K562 (cell line): Measurements from ENCODE around the gene POU2F1. TPM values are rescaled to one million over a fixed set of nuclear protein-coding genes. Genes with fewer than 3 reads are reported as not detected.

Source experiments
- ATAC-seq: fragments of 200-7000 bp; cut with Tn5 transposase; 3 replicates; pipeline ENCODE4 v1.9.1; 2020; ENCODE audit warnings: moderate library complexity
- BruUV-seq: library from RNA; stranded (reverse); fragments of 400-500 nt; replicated peaks from 2 replicates; lab custom pipeline; 2021; lab: Mats Ljungman, UMichigan
- CTCF ChIA-PET: fragments of 300-600 bp; formaldehyde crosslinking; extraction: SDS; loops from one replicate; lab custom pipeline; 2021; ENCODE audit warnings: low intra/inter-chr PET ratio; lab: Yijun Ruan, JAX
- POLR2A ChIA-PET: fragments of 300-600, 350-650 bp; sonication (Branson Sonifier 250); formaldehyde crosslinking; extraction: SDS; loops from one replicate; lab custom pipeline; 2021; ENCODE audit warnings: antibody characterized with exemption, inconsistent platforms; lab: Yijun Ruan, JAX
- DNase-seq, 4 experiments: peaks; one replicate each; pipeline versions ENCODE4 v3.0.0 to v3.0.0-alpha.2; 2011 to 2018; ENCODE audit warnings: low spot score in 3 of 4, mixed read lengths in 3 of 4; ENCODE audit errors: extremely low read depth in 1 of 4
- FAIRE-seq: peaks from 2 replicates; lab custom pipeline; 2011; peaks lifted over from hg19 to GRCh38; lab: Jason Lieb, UNC
- H2AFZ ChIP-seq: 2 replicates; pipeline ENCODE4 v1.6.0; 2011; ENCODE audit warnings: low read depth, low read length, control low read depth, inconsistent platforms
- H3K27ac ChIP-seq: fragments of 200-600 bp; 3 replicates; pipeline ENCODE4 v1.8.0; 2011; ENCODE audit warnings: low read depth, mild to moderate bottlenecking, control low read depth, inconsistent platforms, low read length, moderate library complexity, mixed read lengths; ENCODE audit errors: extremely low read depth
- H3K27me3 ChIP-seq, 2 experiments: fragments of 300-600 bp in 1 of 2; 2 replicates in 1 of 2; 3 replicates in 1 of 2; pipeline versions ENCODE4 v1.6.0 to v1.8.0; 2011; ENCODE audit warnings: inconsistent platforms in 2 of 2, low read length in 2 of 2, mild to moderate bottlenecking in 1 of 2, mixed read lengths in 1 of 2, moderate library complexity in 1 of 2; ENCODE audit not compliant: control insufficient read depth in 2 of 2, insufficient read depth in 2 of 2
- H3K36me3 ChIP-seq: fragments of 300-600 bp; 3 replicates; pipeline ENCODE4 v1.8.0; 2011; ENCODE audit warnings: mild to moderate bottlenecking, low read length, inconsistent platforms; ENCODE audit not compliant: control insufficient read depth, insufficient read depth
- H3K4me1 ChIP-seq, 2 experiments: fragments of 200-600 bp in 1 of 2; replicated peaks in 1 of 2; 2 replicates in 1 of 2; 3 replicates in 1 of 2; pipeline versions ENCODE4 v1.5.1 to v1.8.0; 2011; ENCODE audit warnings: inconsistent platforms in 2 of 2, low read length in 2 of 2, mild to moderate bottlenecking in 1 of 2, mixed read lengths in 1 of 2, moderate library complexity in 1 of 2; ENCODE audit not compliant: control insufficient read depth in 2 of 2, insufficient read depth in 2 of 2
- H3K4me2 ChIP-seq: 2 replicates; pipeline ENCODE4 v1.6.1; 2011; ENCODE audit warnings: low read length, control low read depth, inconsistent platforms, mixed read lengths; ENCODE audit not compliant: insufficient read depth
- H3K4me3 ChIP-seq: fragments of 200-600 bp; sonication (generic), shearing (Covaris generic); 2 replicates; pipeline ENCODE4 v1.5.1; 2016; ENCODE audit warnings: control low read depth, inconsistent platforms
- H3K79me2 ChIP-seq: fragments of 200-600 bp; 3 replicates; pipeline ENCODE4 v1.8.0; 2011; ENCODE audit warnings: low read length, inconsistent platforms; ENCODE audit not compliant: control insufficient read depth, insufficient read depth
- H3K9ac ChIP-seq, 2 experiments: 2 replicates each; pipeline versions ENCODE4 v1.6.0 to v1.6.1; 2011; ENCODE audit warnings: low read depth in 2 of 2, low read length in 2 of 2, control low read depth in 1 of 2, inconsistent platforms in 1 of 2, mild to moderate bottlenecking in 1 of 2, mixed read lengths in 1 of 2; ENCODE audit not compliant: insufficient read depth in 1 of 2
- H3K9me1 ChIP-seq: one replicate; pipeline ENCODE4 v1.6.0; 2011; ENCODE audit warnings: inconsistent platforms, mild to moderate bottlenecking, low read length, moderate library complexity; ENCODE audit not compliant: control insufficient read depth, insufficient read depth
- H3K9me3 ChIP-seq: replicated peaks from 2 replicates; pipeline ENCODE4 v1.5.1; 2011; ENCODE audit warnings: low read depth, low read length, inconsistent platforms; ENCODE audit not compliant: control insufficient read depth, insufficient read depth
- H4K20me1 ChIP-seq: replicated peaks from 2 replicates; pipeline ENCODE4 v1.6.1; 2011; ENCODE audit warnings: low read length, inconsistent platforms, mixed read lengths; ENCODE audit not compliant: control insufficient read depth, insufficient read depth
- CTCF ChIP-seq, 3 experiments: IDR thresholded peaks in 2 of 3; conservative IDR thresholded peaks in 1 of 3; 2 replicates each; pipeline ENCODE4 v1.5.1; 2011 to 2012; ENCODE audit warnings: low read length in 3 of 3, mild to moderate bottlenecking in 3 of 3, control low read depth in 2 of 3, improper control_type of control experiment in 1 of 3, inconsistent platforms in 1 of 3, low read depth in 1 of 3, mixed read lengths in 1 of 3, moderate library complexity in 1 of 3; ENCODE audit not compliant: insufficient read depth in 2 of 3
- GATAD2B ChIP-seq: fragments of 450-650 bp; IDR thresholded peaks from 2 replicates; pipeline ENCODE4 v1.6.1; 2017; ENCODE audit warnings: mild to moderate bottlenecking, borderline replicate concordance
- HLTF ChIP-seq: fragments of 450-650 bp; IDR thresholded peaks from 2 replicates; pipeline ENCODE4 v1.6.1; 2016
- JUNB ChIP-seq: fragments of 450-650 bp; formaldehyde crosslinking; conservative IDR thresholded peaks from 2 replicates; pipeline ENCODE4 v1.4.0; 2020; ENCODE audit warnings: mild to moderate bottlenecking
- MCM2 ChIP-seq: fragments of 450-650 bp; IDR thresholded peaks from 2 replicates; pipeline ENCODE4 v1.6.1; 2017; ENCODE audit warnings: low read depth, mild to moderate bottlenecking
- NFRKB ChIP-seq: fragments of 450-650 bp; IDR thresholded peaks from 2 replicates; pipeline ENCODE4 v1.6.1; 2016; ENCODE audit warnings: low read depth
- POLR3G ChIP-seq: IDR thresholded peaks from 2 replicates; pipeline ENCODE4 v1.6.1; 2011; ENCODE audit not compliant: insufficient read length, insufficient replicate concordance; ENCODE audit errors: extremely low read depth
- RCOR1 ChIP-seq, 2 experiments: IDR thresholded peaks; 2 replicates each; pipeline ENCODE4 v1.6.1; 2012; ENCODE audit warnings: low read depth in 2 of 2, low read length in 2 of 2, borderline replicate concordance in 1 of 2, improper control_type of control experiment in 1 of 2
- TCFL5 ChIP-seq: fragments of 250-450 bp; sonication (Bioruptor Pico); conservative IDR thresholded peaks from 2 replicates; pipeline ENCODE4 v1.6.1; 2021; ENCODE audit warnings: mild to moderate bottlenecking, moderate library complexity, matching md5 sums
- TSHZ1 ChIP-seq: fragments of 250-450 bp; sonication (Bioruptor Pico); IDR thresholded peaks from 2 replicates; pipeline ENCODE4 v1.4.0; 2020; ENCODE audit warnings: mild to moderate bottlenecking, moderate library complexity
- ZBED1 ChIP-seq: IDR thresholded peaks from 2 replicates; pipeline ENCODE4 v1.6.1; 2014
- ZBTB7A ChIP-seq: IDR thresholded peaks from 2 replicates; pipeline ENCODE4 v1.6.1; 2011; ENCODE audit warnings: low read depth, mild to moderate bottlenecking, low read length, moderate library complexity, borderline replicate concordance; ENCODE audit not compliant: control insufficient read depth
- ZNF280A ChIP-seq: fragments of 450-650 bp; IDR thresholded peaks from 2 replicates; pipeline ENCODE4 v1.6.1; 2018; ENCODE audit warnings: mild to moderate bottlenecking, low read depth; ENCODE audit not compliant: partially characterized antibody
- ZNF347 ChIP-seq: fragments of 450-650 bp; formaldehyde crosslinking; IDR thresholded peaks from 2 replicates; pipeline ENCODE4 v1.4.0; 2020; ENCODE audit warnings: low read depth, mild to moderate bottlenecking, moderate library complexity
- ZNF699 ChIP-seq: fragments of 250-450 bp; sonication (Bioruptor Pico); IDR thresholded peaks from 2 replicates; pipeline ENCODE4 v1.8.0; 2021; ENCODE audit warnings: mild to moderate bottlenecking, moderate library complexity; ENCODE audit not compliant: insufficient replicate concordance
- ZSCAN32 ChIP-seq: fragments of 450-650 bp; formaldehyde crosslinking; IDR thresholded peaks from 2 replicates; pipeline ENCODE4 v1.4.0; 2020; ENCODE audit warnings: mild to moderate bottlenecking, moderate library complexity
- WGBS: fragments of 100-300 bp; shearing (Covaris generic); methylation state at CpG from one replicate; pipeline ENCODE4 v1.1.6; 2016; ENCODE audit warnings: low coverage, mixed read lengths; ENCODE audit not compliant: insufficient coverage; ENCODE audit errors: missing lambda C conversion rate; 5-methylcytosine and 5-hydroxymethylcytosine counted together
- in situ Hi-C: fragments of 300-500 bp; cut with MboI; formaldehyde crosslinking; loops from 4 replicates; pipeline ENCODE4 v1.15.0; 2018; ENCODE audit warnings: inconsistent platforms, mixed read lengths
- intact Hi-C: fragments of 100-400 bp; cut with micrococcal nuclease; formaldehyde crosslinking; loops from 2 replicates; pipeline ENCODE4 v1.14.2; 2022
- polyA plus RNA-seq, 8 experiments: library from polyadenylated mRNA; depleted of rRNA in 4 of 8; stranded (reverse) in 5 of 8; unstranded in 3 of 8; fragments of >200 nt; fragmentation: Nextera tagmentation in 2 of 8; fragmentation: Illumina TruSeq in 1 of 8; extraction: Ambion mirVana in 2 of 8; extraction: Trizol in 1 of 8; gene quantifications; 2 replicates each; pipeline versions ENCODE4 v1.2.1 to v1.2.3, GENCODE V29; 2011 to 2014; ENCODE audit warnings: inconsistent platforms in 1 of 8, missing spikeins in 1 of 8
- total RNA-seq, 7 experiments: library from RNA; depleted of rRNA in 6 of 7; stranded (reverse); fragments of >200 nt in 6 of 7; fragmentation: Illumina TruSeq in 2 of 7; extraction: Trizol in 2 of 7; gene quantifications; 2 replicates each; pipeline versions ENCODE4 v1.2.1 to v1.2.3, GENCODE V29; 2011 to 2021; ENCODE audit warnings: low replicate concordance in 1 of 7

POU2F1 gene
- total and polyA plus RNA-seq, 9 of the 15 experiments (the other 6 are each of a cell fraction or from before 2014, with no cell fraction given) = 2.6 to 22.3 (median 8.8) TPM

GRCh38 chr1:167328306-167328815, 107.7 kb downstream of the POU2F1 start:
- intact Hi-C loops = no loop called here
- CTCF ChIA-PET = no interaction called here
- POLR2A ChIA-PET = interaction anchor here (1.5 kb wide), 1 partner anchor 11 kb away, joined by 6 read pairs; no protein-coding TSS in a partner anchor
- Histone ChIP-seq H3K36me3 (no peaks in the 10 kb centered on the region), H4K20me1 (no peaks in the 10 kb centered on the region), H3K4me1 (peaks cover 0 to 19% of the 10 kb centered on the region in 2 experiments; a peak in 2 of 5 replicates), H3K27me3 (no peaks in the 10 kb centered on the region), H3K9ac (no peak overlapping the region), H3K9me1 (no peaks in the 10 kb centered on the region), H3K27ac (no peak overlapping the region), H3K4me3 (no peak overlapping the region), H3K4me2 (no peak overlapping the region; the same call in 1 of the 2 replicates), H3K9me3 (peaks cover under 1% of the 10 kb centered on the region; the same call in 1 of the 2 replicates), H2AFZ (no peak overlapping the region), H3K79me2 (0 out of 3 replicates have a peak, but pooled peaks cover 3% of the 10 kb centered on the region)
- ATAC-seq = no peak
- no peak for DNase-seq
- FAIRE-seq = no peak
- WGBS = 49% methylated on average over 4 of the region's 4 CpGs
- in situ Hi-C loops = no loop called here
- no TSS peak for BruUV-seq
- no peak for TF ChIP-seq ZSCAN32 (CRISPR knock-in tag)
- no peak for TF ChIP-seq POLR3G
- no peak for TF ChIP-seq ZBED1
- no peak for TF ChIP-seq JUNB (CRISPR knock-in tag)
- no peak for TF ChIP-seq MCM2
- no peak for TF ChIP-seq GATAD2B
- TF ChIP-seq RCOR1 (IDR thresholded peaks at IDR 0.05; ENCODE audit: borderline replicate concordance in 1 of 2, low read depth in 2 of 2, low read length in 2 of 2) = no peak
- no peak for TF ChIP-seq ZNF347 (CRISPR knock-in tag)
- no peak for TF ChIP-seq TCFL5 (CRISPR knock-in tag)
- no peak for TF ChIP-seq ZNF280A
- no peak for TF ChIP-seq HLTF
- no peak for TF ChIP-seq ZBTB7A
- TF ChIP-seq TSHZ1 (CRISPR knock-in tag) = no peak
- no peak for TF ChIP-seq NFRKB
- no peak for TF ChIP-seq CTCF (IDR thresholded peaks at IDR 0.05 in 2 of 3, conservative IDR thresholded peaks at IDR 0.05 in 1 of 3; ENCODE audit: insufficient read depth in 2 of 3, low read depth in 1 of 3, low read length in 3 of 3)
- TF ChIP-seq ZNF699 (CRISPR knock-in tag) = no peak
